SK-N-SH treated with all-trans-retinoic acid at 6 μM for 48 hours (cell line): ENCODE data around the gene FAM200B.

Source experiments
- ATAC-seq: fragments of 200-7000 bp; cut with Tn5 transposase; 3 replicates; pipeline ENCODE4 v1.9.1; 2020; ENCODE audit warnings: mild to moderate bottlenecking, moderate library complexity
- ARNTL ChIP-seq: fragments of 450-650 bp; formaldehyde crosslinking; IDR thresholded peaks from 2 replicates; pipeline ENCODE4 v1.5.0; 2020; ENCODE audit warnings: low read depth, mild to moderate bottlenecking, moderate library complexity, borderline replicate concordance
- BACH2 ChIP-seq: fragments of 250-450 bp; sonication (Bioruptor Pico); IDR thresholded peaks from 2 replicates; pipeline ENCODE4 v1.9.0; 2021; ENCODE audit warnings: mild to moderate bottlenecking, borderline replicate concordance
- CREB5 ChIP-seq: fragments of 250-450 bp; sonication (Bioruptor Pico); IDR thresholded peaks from 2 replicates; pipeline ENCODE4 v1.5.1; 2020; ENCODE audit warnings: low read depth, mild to moderate bottlenecking, moderate library complexity
- CSDC2 ChIP-seq: fragments of 250-450 bp; sonication (Bioruptor Pico); IDR thresholded peaks from 2 replicates; pipeline ENCODE4 v1.5.0; 2020; ENCODE audit warnings: mild to moderate bottlenecking, moderate library complexity
- CSRNP3 ChIP-seq: fragments of 250-450 bp; sonication (Bioruptor Pico); IDR thresholded peaks from 2 replicates; pipeline ENCODE4 v1.5.1; 2021; ENCODE audit warnings: mild to moderate bottlenecking, moderate library complexity
- ESRRG ChIP-seq: fragments of 250-450 bp; sonication (Bioruptor Pico); IDR thresholded peaks from 2 replicates; pipeline ENCODE4 v1.6.1; 2021; ENCODE audit warnings: mild to moderate bottlenecking
- GLIS3 ChIP-seq: fragments of 250-450 bp; sonication (Bioruptor Pico); IDR thresholded peaks from 2 replicates; pipeline ENCODE4 v1.5.0; 2020; ENCODE audit warnings: mild to moderate bottlenecking, moderate library complexity
- ISL1 ChIP-seq: fragments of 250-450 bp; sonication (Bioruptor Pico); IDR thresholded peaks from 2 replicates; pipeline ENCODE4 v2.1.2; 2022; ENCODE audit warnings: mild to moderate bottlenecking, moderate library complexity
- OSR1 ChIP-seq: fragments of 250-450 bp; sonication (Bioruptor Pico); IDR thresholded peaks from 2 replicates; pipeline ENCODE4 v1.8.0; 2022; ENCODE audit warnings: moderate library complexity, mild to moderate bottlenecking, inconsistent platforms
- PATZ1 ChIP-seq: fragments of 250-450 bp; sonication (Bioruptor Pico); IDR thresholded peaks from 2 replicates; pipeline ENCODE4 v1.8.0; 2020; ENCODE audit warnings: mild to moderate bottlenecking, moderate library complexity, borderline replicate concordance
- POU6F1 ChIP-seq: fragments of 250-450 bp; sonication (Bioruptor Pico); IDR thresholded peaks from 2 replicates; pipeline ENCODE4 v1.8.0; 2021; ENCODE audit warnings: low read depth, mild to moderate bottlenecking, moderate library complexity, borderline replicate concordance
- PPARA ChIP-seq: fragments of 250-450 bp; sonication (Bioruptor Pico); IDR thresholded peaks from 2 replicates; pipeline ENCODE4 v1.5.0; 2020; ENCODE audit warnings: mild to moderate bottlenecking, borderline replicate concordance
- TOX ChIP-seq: fragments of 250-450 bp; sonication (Bioruptor Pico); IDR thresholded peaks from 2 replicates; pipeline ENCODE4 v1.8.0; 2021; ENCODE audit warnings: mild to moderate bottlenecking, moderate library complexity, borderline replicate concordance
- TSHZ2 ChIP-seq: fragments of 250-450 bp; sonication (Bioruptor Pico); IDR thresholded peaks from 2 replicates; pipeline ENCODE4 v1.5.0; 2020; ENCODE audit warnings: mild to moderate bottlenecking, moderate library complexity
- ZC3H10 ChIP-seq: fragments of 250-450 bp; sonication (Bioruptor Pico); IDR thresholded peaks from 2 replicates; pipeline ENCODE4 v1.5.1; 2021; ENCODE audit warnings: mild to moderate bottlenecking, moderate library complexity
- ZNF565 ChIP-seq: fragments of 450-650 bp; formaldehyde crosslinking; conservative IDR thresholded peaks from 2 replicates; pipeline ENCODE4 v1.5.0; 2020; ENCODE audit warnings: low read depth, mild to moderate bottlenecking, moderate library complexity
- ZNF70 ChIP-seq: fragments of 450-650 bp; formaldehyde crosslinking; IDR thresholded peaks from 2 replicates; pipeline ENCODE4 v1.5.0; 2020; ENCODE audit warnings: mild to moderate bottlenecking, moderate library complexity
- ZNF8 ChIP-seq: fragments of 450-650 bp; formaldehyde crosslinking; IDR thresholded peaks from 2 replicates; pipeline ENCODE4 v1.5.0; 2020; ENCODE audit warnings: mild to moderate bottlenecking, moderate library complexity

The FAM200B gene

GRCh38 chr4:15670576-15670975, 11.1 kb upstream of the FAM200B start:
- TF ChIP-seq TSHZ2 (CRISPR knock-in tag) (no peak), ZNF8 (no peak), PATZ1 (CRISPR knock-in tag) (no peak), POU6F1 (CRISPR knock-in tag) (no peak), ZNF70 (CRISPR knock-in tag) (no peak), CSRNP3 (CRISPR knock-in tag) (no peak), BACH2 (CRISPR knock-in tag) (no peak), ZC3H10 (CRISPR knock-in tag) (no peak), CSDC2 (CRISPR knock-in tag) (no peak), TOX (CRISPR knock-in tag) (no peak), CREB5 (CRISPR knock-in tag) (no peak)
- ATAC-seq = no peak

GRCh38 chr4:15672101-15672500, 9.5 kb upstream of the FAM200B start:
- no peak for ATAC-seq
- TF ChIP-seq OSR1 (CRISPR knock-in tag) = no peak
- no peak for TF ChIP-seq PPARA
- no peak for TF ChIP-seq CREB5 (CRISPR knock-in tag)
- no peak for TF ChIP-seq ZNF70 (CRISPR knock-in tag)
- no peak for TF ChIP-seq PATZ1 (CRISPR knock-in tag)
- TF ChIP-seq ISL1 (CRISPR knock-in tag) = no peak
- TF ChIP-seq ARNTL (CRISPR knock-in tag) = no peak
- no peak for TF ChIP-seq BACH2 (CRISPR knock-in tag)
- TF ChIP-seq ZNF8 = no peak
- no peak for TF ChIP-seq GLIS3 (CRISPR knock-in tag)
- no peak for TF ChIP-seq ESRRG (CRISPR knock-in tag)
- no peak for TF ChIP-seq ZNF565 (CRISPR knock-in tag)
- TF ChIP-seq ZC3H10 (CRISPR knock-in tag) = no peak
- TF ChIP-seq, all 23 proteins: peak for 0
